ENCODE results near the gene RHOG.

RHOG gene

DNA sequence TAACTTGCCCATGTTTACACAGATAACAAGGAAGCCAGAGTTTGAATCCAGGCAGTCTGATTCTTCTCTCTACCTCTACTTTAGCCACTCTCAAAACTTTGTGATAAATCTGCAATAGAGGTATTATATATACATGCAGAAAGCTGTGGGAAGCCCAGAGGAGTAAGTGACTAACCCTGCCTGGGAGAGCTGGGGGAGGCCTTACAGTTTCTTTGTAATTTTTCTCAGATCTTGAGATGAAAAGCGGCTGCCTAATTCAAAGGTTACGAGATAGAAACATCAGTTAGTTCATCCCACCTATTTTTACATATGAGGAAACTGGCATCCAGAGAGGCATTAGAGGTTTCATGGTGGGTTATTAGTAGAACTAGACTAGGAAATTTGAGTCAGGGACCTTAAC, 19.6 kb upstream of the RHOG start:
- H3K9me3 ChIP-seq (ENCODE audit: control extremely low read depth in 1 of 5, control insufficient read depth in 4 of 5, insufficient read depth in 2 of 5, low read depth in 1 of 5, low read length in 4 of 5), result no peaks in the 10 kb centered on the region
- H3K27ac ChIP-seq (ENCODE audit: insufficient read depth in 1 of 2, low read depth in 1 of 2, low read length in 2 of 2, poor library complexity in 1 of 2, severe bottlenecking in 2 of 2), result peak overlapping the region in 1 of 2 experiments; percentile 89
- H3K27me3 ChIP-seq (replicated peaks in 2 of 5; ENCODE audit: control insufficient read depth in 4 of 5, insufficient read depth in 5 of 5, low read length in 4 of 5), result no peaks in the 10 kb centered on the region
- peaks cover 47 to 91% (median 79%) of the 10 kb centered on the region in 4 experiments for H3K4me1 ChIP-seq (ENCODE audit: control extremely low read depth in 1 of 4, control insufficient read depth in 4 of 4, insufficient read depth in 4 of 4, low read length in 3 of 4)
- no peak for DNase-seq
- H3K4me3 ChIP-seq (ENCODE audit: control insufficient read depth in 1 of 7, extremely low read depth in 1 of 7, insufficient read depth in 4 of 7, low read depth in 2 of 7, low read length in 6 of 7), result peak overlapping the region in 3 of 7 experiments; percentile 35 to 57 (median 38)
- peaks cover 0 to 3% (median 0%) of the 10 kb centered on the region in 4 experiments for H3K36me3 ChIP-seq (ENCODE audit: control insufficient read depth in 4 of 4, insufficient read depth in 4 of 4, low read length in 3 of 4)
- no CpG with 5 or more reads among the region's 2 CpGs for WGBS (ENCODE audit: insufficient coverage)
- POLR2A ChIA-PET, result interaction anchor here (1.5 kb wide), 1 partner anchor 16 kb away, joined by 3 read pairs; no protein-coding TSS in a partner anchor
- CTCF ChIA-PET, result interaction anchor here (0.6 to 24.5 kb wide), 8 partner anchors 9 to 212 kb away, joined by 3 to 314 read pairs (median 14); partner anchors contain the start of gene RHOG

DNA sequence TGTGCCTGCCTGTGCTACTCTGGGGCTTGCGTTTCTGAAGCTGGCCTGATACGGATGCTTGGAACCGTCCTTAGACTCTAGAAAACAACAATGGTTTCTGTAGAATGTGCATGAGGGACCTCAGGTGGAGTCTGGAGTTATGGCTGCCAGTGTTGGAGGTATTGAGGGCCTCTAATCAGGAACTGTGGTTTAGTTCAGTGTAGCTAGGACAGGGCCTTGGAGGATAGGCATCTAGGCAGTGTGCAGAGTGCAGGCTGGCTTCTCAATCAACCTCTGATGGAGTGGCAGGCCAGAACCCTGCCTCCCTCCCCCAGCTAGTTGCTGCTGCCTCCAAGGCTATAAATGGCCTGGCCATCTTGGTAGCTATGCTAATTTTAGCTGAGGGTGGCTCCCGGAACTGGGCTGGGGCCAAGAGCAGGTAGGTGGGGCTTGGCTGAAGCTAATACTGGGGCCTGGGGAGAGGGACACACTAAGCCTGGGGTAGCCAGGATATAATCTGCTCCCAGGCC, 18.7 kb upstream of the RHOG start:
- no peaks in the 10 kb centered on the region for H3K27me3 ChIP-seq (replicated peaks in 2 of 5; ENCODE audit: control insufficient read depth in 4 of 5, insufficient read depth in 5 of 5, low read length in 4 of 5)
- no peak for DNase-seq
- H3K36me3 ChIP-seq (ENCODE audit: control insufficient read depth in 4 of 4, insufficient read depth in 4 of 4, low read length in 3 of 4), result peaks cover 0 to 3% (median 0%) of the 10 kb centered on the region in 4 experiments
- peaks cover 39 to 84% (median 74%) of the 10 kb centered on the region in 4 experiments for H3K4me1 ChIP-seq (ENCODE audit: control extremely low read depth in 1 of 4, control insufficient read depth in 4 of 4, insufficient read depth in 4 of 4, low read length in 3 of 4)
- ChIA-PET CTCF (interaction anchor here (0.6 to 24.5 kb wide), 9 partner anchors 9 to 213 kb away, joined by 3 to 314 read pairs (median 6); partner anchors contain the start of gene RHOG), POLR2A (no interaction called here)
- peak overlapping the region in 4 of 7 experiments; percentile 21 to 95 (median 44) for H3K4me3 ChIP-seq (ENCODE audit: control insufficient read depth in 1 of 7, extremely low read depth in 1 of 7, insufficient read depth in 4 of 7, low read depth in 2 of 7, low read length in 6 of 7)
- 74% methylated on average over 4 of the region's 4 CpGs for WGBS (ENCODE audit: insufficient coverage)
- H3K9me3 ChIP-seq (ENCODE audit: control extremely low read depth in 1 of 5, control insufficient read depth in 4 of 5, insufficient read depth in 2 of 5, low read depth in 1 of 5, low read length in 4 of 5), result no peaks in the 10 kb centered on the region
- peak overlapping the region in 1 of 2 experiments; percentile 89 for H3K27ac ChIP-seq (ENCODE audit: insufficient read depth in 1 of 2, low read depth in 1 of 2, low read length in 2 of 2, poor library complexity in 1 of 2, severe bottlenecking in 2 of 2)

DNA sequence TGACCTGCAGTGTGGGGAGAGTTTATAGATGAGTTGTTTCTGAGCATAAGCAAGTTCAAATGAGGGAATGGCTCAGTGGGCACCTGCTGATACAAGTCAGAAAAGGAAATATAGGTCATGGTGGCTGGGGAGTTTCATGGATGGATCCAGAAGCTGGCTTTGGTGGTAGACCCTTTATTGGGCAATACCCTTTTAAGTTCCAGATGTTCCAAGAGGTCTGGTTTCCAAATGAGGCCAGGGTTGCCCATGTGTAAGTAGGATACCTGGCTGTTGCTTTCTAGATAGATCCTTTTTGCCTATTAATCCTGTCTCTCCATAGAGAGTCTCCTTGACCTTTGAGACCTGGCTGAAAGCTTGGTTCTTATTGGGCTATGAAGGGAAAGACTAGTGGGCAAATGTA, 16.9 kb upstream of the RHOG start:
- Histone ChIP-seq H3K27ac (ENCODE audit: insufficient read depth in 1 of 2, low read depth in 1 of 2, low read length in 2 of 2, poor library complexity in 1 of 2, severe bottlenecking in 2 of 2) (peak overlapping the region in 1 of 2 experiments; percentile 89), H3K27me3 (replicated peaks in 2 of 5; ENCODE audit: control insufficient read depth in 4 of 5, insufficient read depth in 5 of 5, low read length in 4 of 5) (no peaks in the 10 kb centered on the region), H3K36me3 (ENCODE audit: control insufficient read depth in 4 of 4, insufficient read depth in 4 of 4, low read length in 3 of 4) (peaks cover 0 to 3% (median 0%) of the 10 kb centered on the region in 4 experiments), H3K4me3 (ENCODE audit: control insufficient read depth in 1 of 7, extremely low read depth in 1 of 7, insufficient read depth in 4 of 7, low read depth in 2 of 7, low read length in 6 of 7) (peak overlapping the region in 5 of 7 experiments; percentile 15 to 95 (median 85)), H3K9me3 (ENCODE audit: control extremely low read depth in 1 of 5, control insufficient read depth in 4 of 5, insufficient read depth in 2 of 5, low read depth in 1 of 5, low read length in 4 of 5) (no peaks in the 10 kb centered on the region), H3K4me1 (ENCODE audit: control extremely low read depth in 1 of 4, control insufficient read depth in 4 of 4, insufficient read depth in 4 of 4, low read length in 3 of 4) (peaks cover 50 to 89% (median 74%) of the 10 kb centered on the region in 4 experiments)
- DNase-seq, result no peak
- POLR2A ChIA-PET, result no interaction called here
- CTCF ChIA-PET, result interaction anchor here (0.6 to 24.5 kb wide), 9 partner anchors 9 to 215 kb away, joined by 3 to 314 read pairs (median 4); partner anchors contain the start of genes PGAP2 and RHOG

DNA sequence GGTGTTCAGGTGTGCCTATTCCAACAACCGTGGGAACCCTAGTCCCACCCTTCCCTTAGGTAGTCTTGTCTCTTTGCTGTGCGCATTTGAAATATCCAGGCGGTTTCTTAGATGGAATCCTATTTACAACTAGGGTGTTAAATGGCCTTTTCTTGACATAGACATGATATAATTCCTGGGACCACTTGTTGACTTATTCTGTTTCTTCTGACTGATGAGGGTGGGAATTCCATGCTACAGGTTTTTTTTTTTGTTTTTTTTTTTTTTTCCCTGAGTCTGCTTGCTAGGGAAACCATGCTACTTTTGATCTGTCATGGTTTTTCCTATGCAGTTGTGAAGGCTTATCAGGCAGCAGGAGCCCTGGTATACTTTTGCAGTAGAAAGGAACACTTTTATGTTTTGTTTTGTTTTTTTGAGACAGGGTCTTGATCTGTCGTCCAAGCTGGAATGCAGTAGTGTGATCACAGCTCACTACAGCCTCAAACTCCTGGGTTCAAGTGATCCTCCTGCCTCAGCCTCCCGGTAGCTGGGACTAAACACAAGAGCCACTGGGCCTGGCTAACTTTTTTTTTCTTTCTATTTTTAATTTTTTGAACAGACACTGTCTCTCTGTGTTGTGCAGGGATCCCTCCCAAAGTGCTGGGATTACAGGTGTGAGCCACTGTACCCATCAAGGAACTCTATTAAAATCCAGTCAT, 16.2 kb upstream of the RHOG start:
- Histone ChIP-seq H3K27ac (ENCODE audit: insufficient read depth in 1 of 2, low read depth in 1 of 2, low read length in 2 of 2, poor library complexity in 1 of 2, severe bottlenecking in 2 of 2) (peak overlapping the region in 1 of 2 experiments; percentile 89), H3K4me3 (ENCODE audit: control insufficient read depth in 1 of 7, extremely low read depth in 1 of 7, insufficient read depth in 4 of 7, low read depth in 2 of 7, low read length in 6 of 7) (peak overlapping the region in 6 of 7 experiments; percentile 80 to 95 (median 87)), H3K9me3 (ENCODE audit: control extremely low read depth in 1 of 5, control insufficient read depth in 4 of 5, insufficient read depth in 2 of 5, low read depth in 1 of 5, low read length in 4 of 5) (no peaks in the 10 kb centered on the region), H3K27me3 (replicated peaks in 2 of 5; ENCODE audit: control insufficient read depth in 4 of 5, insufficient read depth in 5 of 5, low read length in 4 of 5) (no peaks in the 10 kb centered on the region), H3K4me1 (ENCODE audit: control extremely low read depth in 1 of 4, control insufficient read depth in 4 of 4, insufficient read depth in 4 of 4, low read length in 3 of 4) (peaks cover 46 to 86% (median 68%) of the 10 kb centered on the region in 4 experiments), H3K36me3 (ENCODE audit: control insufficient read depth in 4 of 4, insufficient read depth in 4 of 4, low read length in 3 of 4) (peaks cover 0 to 3% (median 0%) of the 10 kb centered on the region in 4 experiments)
- ChIA-PET CTCF (interaction anchor here (0.6 to 24.5 kb wide), 11 partner anchors 8 to 215 kb away, joined by 3 to 423 read pairs (median 22); partner anchors contain the start of genes PGAP2 and RHOG), POLR2A (interaction anchor here (0.9 kb wide), 1 partner anchor 193 kb away, joined by 3 read pairs; no protein-coding TSS in a partner anchor)
- WGBS (ENCODE audit: insufficient coverage), result 59% methylated on average over 4 of the region's 5 CpGs
- DNase-seq, result no peak

DNA sequence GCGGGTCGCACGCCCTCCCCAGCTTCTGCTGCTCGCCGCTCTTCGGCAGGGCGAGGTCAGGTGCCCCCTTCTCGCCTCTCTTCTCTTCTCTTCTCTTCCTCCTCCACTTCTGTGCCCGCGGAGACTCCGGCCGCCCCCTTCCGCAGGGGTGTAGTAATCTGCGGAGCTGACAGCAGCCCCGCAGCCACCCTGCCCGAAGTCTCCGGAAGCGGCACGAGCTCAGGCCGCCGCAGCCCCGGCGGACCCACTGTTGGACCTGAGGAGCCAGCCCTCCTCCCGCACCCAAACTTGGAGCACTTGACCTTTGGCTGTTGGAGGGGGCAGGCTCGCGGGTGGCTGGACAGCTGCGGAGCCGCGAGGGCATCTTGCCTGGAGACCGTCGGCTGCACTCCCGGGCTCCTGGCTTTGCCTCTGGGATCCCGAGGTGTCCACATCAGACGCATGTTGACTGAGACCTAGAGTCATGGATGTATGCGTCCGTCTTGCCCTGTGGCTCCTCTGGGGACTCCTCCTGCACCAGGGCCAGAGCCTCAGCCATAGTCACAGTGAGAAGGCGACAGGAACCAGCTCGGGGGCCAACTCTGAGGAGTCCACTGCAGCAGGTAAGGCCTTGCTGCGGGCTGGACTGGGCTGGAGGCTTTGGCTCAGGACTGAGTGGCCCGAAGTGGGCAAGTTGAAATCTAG, 15.2 kb upstream of the RHOG start:
- H3K27ac ChIP-seq (ENCODE audit: insufficient read depth in 1 of 2, low read depth in 1 of 2, low read length in 2 of 2, poor library complexity in 1 of 2, severe bottlenecking in 2 of 2), result peak overlapping the region in 1 of 2 experiments; percentile 89
- DNase-seq, result peak in 2 of 3 donors; percentile 61 to 76
- CTCF ChIA-PET, result interaction anchor here (0.6 to 24.5 kb wide), 23 partner anchors 9 to 215 kb away, joined by 3 to 423 read pairs (median 10); partner anchors contain the start of genes PGAP2 and RHOG

DNA sequence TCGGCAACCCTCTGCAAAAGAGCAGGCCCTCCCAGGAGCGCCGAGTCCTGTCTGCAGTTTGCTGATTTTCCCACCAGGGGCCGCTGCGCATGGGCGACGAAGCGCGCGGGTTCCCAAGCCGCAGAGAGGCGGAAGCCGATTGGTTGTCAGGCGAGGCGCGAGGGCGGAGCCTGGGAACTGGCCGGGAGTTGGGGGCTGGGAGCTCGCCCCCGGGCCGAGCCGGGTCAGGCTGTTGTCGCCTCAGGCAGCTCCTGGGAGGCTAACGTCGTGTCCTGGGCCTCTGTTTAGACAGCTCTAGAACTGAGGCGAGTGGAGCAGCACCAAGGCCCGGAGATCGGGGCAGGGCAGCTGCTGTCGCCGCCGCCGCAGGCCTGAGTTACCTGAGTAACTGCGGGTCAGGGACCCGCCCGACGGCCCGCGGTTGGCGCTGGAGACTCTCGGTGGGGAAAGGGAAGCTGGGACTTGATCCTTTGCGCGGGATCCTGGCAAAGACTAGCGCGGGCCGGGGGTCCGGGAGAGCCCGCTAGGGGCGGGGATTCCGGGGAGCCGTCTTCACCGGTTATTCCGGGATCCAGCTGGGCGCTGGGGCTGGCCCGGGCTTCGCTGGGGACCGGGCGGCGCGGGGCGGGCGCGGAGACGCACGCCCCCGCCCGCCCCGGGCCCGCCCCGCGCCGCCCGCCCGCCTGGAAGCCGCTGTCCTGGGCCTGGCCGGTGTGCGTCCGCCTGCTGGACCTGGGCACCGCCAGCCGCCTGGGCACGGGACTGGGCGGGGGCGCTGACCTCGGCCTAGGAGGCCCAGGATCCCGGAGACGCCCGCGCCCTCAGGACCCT, 14.4 kb upstream of the RHOG start, which contains the start of gene STIM1:
Gene STIM1, plus strand, starts transcription at position 688 of the 831 bp plus-strand sequence. CDS start 607 bp downstream, outside the sequence.
- DNase-seq, result peak; percentile 96 to 99 (median 98)
- 0% methylated on average over 62 of the region's 87 CpGs for WGBS (ENCODE audit: insufficient coverage)
- H3K36me3 ChIP-seq (ENCODE audit: control insufficient read depth in 4 of 4, insufficient read depth in 4 of 4, low read length in 3 of 4), result peaks cover 0 to 3% (median 0%) of the 10 kb centered on the region in 4 experiments
- H3K4me1 ChIP-seq (ENCODE audit: control extremely low read depth in 1 of 4, control insufficient read depth in 4 of 4, insufficient read depth in 4 of 4, low read length in 3 of 4), result peaks cover 32 to 67% (median 50%) of the 10 kb centered on the region in 4 experiments
- peak within 1 kb of the TSS; percentile 72 to 89 for H3K27ac ChIP-seq (ENCODE audit: insufficient read depth in 1 of 2, low read depth in 1 of 2, low read length in 2 of 2, poor library complexity in 1 of 2, severe bottlenecking in 2 of 2)
- no peaks in the 10 kb centered on the region for H3K27me3 ChIP-seq (replicated peaks in 2 of 5; ENCODE audit: control insufficient read depth in 4 of 5, insufficient read depth in 5 of 5, low read length in 4 of 5)
- ChIA-PET POLR2A (interaction anchor here (0.9 to 3.0 kb wide), 6 partner anchors 15 to 130 kb away, joined by 3 to 24 read pairs (median 6); partner anchors contain the start of gene RHOG), CTCF (interaction anchor here (0.6 to 24.5 kb wide), 41 partner anchors 8 to 234 kb away, joined by 3 to 423 read pairs (median 7); partner anchors contain the start of genes PGAP2 and RHOG)
- peak within 1 kb of the TSS; percentile 80 to 95 (median 88) for H3K4me3 ChIP-seq (ENCODE audit: control insufficient read depth in 1 of 7, extremely low read depth in 1 of 7, insufficient read depth in 4 of 7, low read depth in 2 of 7, low read length in 6 of 7)
- no peaks in the 10 kb centered on the region for H3K9me3 ChIP-seq (ENCODE audit: control extremely low read depth in 1 of 5, control insufficient read depth in 4 of 5, insufficient read depth in 2 of 5, low read depth in 1 of 5, low read length in 4 of 5)

More for the DNA sequence above, 15.2 kb upstream of the RHOG start:
- peaks cover 39 to 75% (median 58%) of the 10 kb centered on the region in 4 experiments for H3K4me1 ChIP-seq (ENCODE audit: control extremely low read depth in 1 of 4, control insufficient read depth in 4 of 4, insufficient read depth in 4 of 4, low read length in 3 of 4)
- H3K27me3 ChIP-seq (replicated peaks in 2 of 5; ENCODE audit: control insufficient read depth in 4 of 5, insufficient read depth in 5 of 5, low read length in 4 of 5), result no peaks in the 10 kb centered on the region
- POLR2A ChIA-PET, result interaction anchor here (0.9 to 3.0 kb wide), 5 partner anchors 16 to 194 kb away, joined by 3 to 24 read pairs (median 6); partner anchors contain the start of gene RHOG
- WGBS (ENCODE audit: insufficient coverage), result under 1% methylated on average over 33 of the region's 40 CpGs
- H3K4me3 ChIP-seq (ENCODE audit: control insufficient read depth in 1 of 7, extremely low read depth in 1 of 7, insufficient read depth in 4 of 7, low read depth in 2 of 7, low read length in 6 of 7), result peak overlapping the region; percentile 80 to 95 (median 88)
- peaks cover 0 to 3% (median 0%) of the 10 kb centered on the region in 4 experiments for H3K36me3 ChIP-seq (ENCODE audit: control insufficient read depth in 4 of 4, insufficient read depth in 4 of 4, low read length in 3 of 4)
- no peaks in the 10 kb centered on the region for H3K9me3 ChIP-seq (ENCODE audit: control extremely low read depth in 1 of 5, control insufficient read depth in 4 of 5, insufficient read depth in 2 of 5, low read depth in 1 of 5, low read length in 4 of 5)
